WTC11 (cell line): ENCODE data around the gene HPCAL1. TPM values are rescaled to one million over a fixed set of nuclear protein-coding genes. Genes with fewer than 3 reads are reported as not detected.

ENCODE experiments used
- ATAC-seq: fragments of 200-7000 bp; cut with Tn5 transposase; 2 replicates; pipeline ENCODE4 v1.10.0; 2021; ENCODE audit warnings: mild to moderate bottlenecking, moderate library complexity
- CTCF ChIA-PET: fragments of 300-600 bp; sonication (Branson Sonifier 250); formaldehyde crosslinking; loops from one replicate; lab custom pipeline; 2021; ENCODE audit warnings: antibody characterized with exemption; lab: Charles Lee
- POLR2A ChIA-PET: fragments of 350-600 bp; sonication (Branson Sonifier 250); formaldehyde crosslinking; loops from one replicate; lab custom pipeline; 2021; ENCODE audit warnings: antibody characterized with exemption; lab: Charles Lee
- DNase-seq: peaks from one replicate; pipeline ENCODE4 v3.0.0; 2021; ENCODE audit warnings: low spot score
- H3K27ac Mint-ChIP-seq: 2 replicates; pipeline ENCODE4 v1.8.0; 2021; ENCODE audit warnings: mixed read lengths
- H3K27me3 Mint-ChIP-seq: 2 replicates; pipeline ENCODE4 v1.8.0; 2021; ENCODE audit warnings: low read depth, mild to moderate bottlenecking, moderate library complexity, mixed read lengths
- H3K36me3 Mint-ChIP-seq: 2 replicates; pipeline ENCODE4 v1.8.0; 2021; ENCODE audit warnings: mixed read lengths
- H3K4me1 Mint-ChIP-seq: 2 replicates; pipeline ENCODE4 v1.8.0; 2022; ENCODE audit warnings: mixed read lengths
- H3K4me3 Mint-ChIP-seq: 2 replicates; pipeline ENCODE4 v1.8.0; 2021; ENCODE audit warnings: mild to moderate bottlenecking, moderate library complexity, mixed read lengths
- H3K9me3 Mint-ChIP-seq: 2 replicates; pipeline ENCODE4 v1.8.0; 2021; ENCODE audit warnings: mixed read lengths
- AFF4 ChIP-seq: sonication (generic); formaldehyde crosslinking; IDR thresholded peaks from 2 replicates; pipeline ENCODE4 v1.8.1; 2023; ENCODE audit warnings: mild to moderate bottlenecking, missing genetic modification reagents, borderline replicate concordance
- AR ChIP-seq: fragments of 250-450 bp; sonication (Bioruptor Pico); IDR thresholded peaks from 2 replicates; pipeline ENCODE4 v1.9.0; 2021; ENCODE audit warnings: mild to moderate bottlenecking
- ATF3 ChIP-seq: sonication (generic); formaldehyde crosslinking; conservative IDR thresholded peaks from 2 replicates; pipeline ENCODE4 v1.8.1; 2022; ENCODE audit warnings: mild to moderate bottlenecking, missing genetic modification reagents
- ESRRA ChIP-seq: sonication (generic); formaldehyde crosslinking; IDR thresholded peaks from 2 replicates; pipeline ENCODE4 v1.8.1; 2022; ENCODE audit warnings: mild to moderate bottlenecking, missing genetic modification reagents, borderline replicate concordance
- FOXP1 ChIP-seq: sonication (generic); formaldehyde crosslinking; IDR thresholded peaks from 2 replicates; pipeline ENCODE4 v1.8.0; 2022; ENCODE audit warnings: missing genetic modification reagents, mild to moderate bottlenecking, moderate library complexity, borderline replicate concordance
- FOXP4 ChIP-seq: sonication (generic); formaldehyde crosslinking; IDR thresholded peaks from 2 replicates; pipeline ENCODE4 v1.8.0; 2022; ENCODE audit warnings: mild to moderate bottlenecking, missing genetic modification reagents
- NFE2L1 ChIP-seq: sonication (generic); formaldehyde crosslinking; IDR thresholded peaks from 2 replicates; pipeline ENCODE4 v1.8.1; 2023; ENCODE audit warnings: missing genetic modification reagents
- SOX15 ChIP-seq: fragments of 250-450 bp; sonication (Bioruptor Pico); IDR thresholded peaks from 2 replicates; pipeline ENCODE4 v1.9.0; 2021; ENCODE audit warnings: mild to moderate bottlenecking
- ZMAT4 ChIP-seq: fragments of 250-450 bp; sonication (Bioruptor Pico); IDR thresholded peaks from 2 replicates; pipeline ENCODE4 v1.9.0; 2021; ENCODE audit warnings: mild to moderate bottlenecking
- ZNF138 ChIP-seq: sonication (generic); formaldehyde crosslinking; conservative IDR thresholded peaks from 2 replicates; pipeline ENCODE4 v1.8.1; 2022; ENCODE audit warnings: mild to moderate bottlenecking, moderate library complexity, missing genetic modification reagents
- ZNF423 ChIP-seq: fragments of 250-450 bp; sonication (Bioruptor Pico); IDR thresholded peaks from 2 replicates; pipeline ENCODE4 v2.1.2; 2022; ENCODE audit warnings: mild to moderate bottlenecking, moderate library complexity
- ZNF671 ChIP-seq: fragments of 250-450 bp; sonication (Bioruptor Pico); IDR thresholded peaks from 2 replicates; pipeline ENCODE4 v1.8.0; 2021; ENCODE audit warnings: mild to moderate bottlenecking
- total RNA-seq: library from RNA; stranded (reverse); gene quantifications from 3 replicates; pipeline ENCODE4 v1.2.3, GENCODE V29; 2021
- TF ChIP-seq, protein P1 (sequence below): sonication (generic); formaldehyde crosslinking; IDR thresholded peaks from 2 replicates; pipeline ENCODE4 v1.8.1; 2022; ENCODE audit warnings: mild to moderate bottlenecking, missing genetic modification reagents, moderate library complexity, borderline replicate concordance
- TF ChIP-seq, protein P2 (sequence below): sonication (generic); formaldehyde crosslinking; IDR thresholded peaks from 2 replicates; pipeline ENCODE4 v1.8.0; 2022; ENCODE audit warnings: missing genetic modification reagents

HPCAL1 gene
- total RNA-seq, 1 experiment from 2014 or later: 11.8 TPM

DNA sequence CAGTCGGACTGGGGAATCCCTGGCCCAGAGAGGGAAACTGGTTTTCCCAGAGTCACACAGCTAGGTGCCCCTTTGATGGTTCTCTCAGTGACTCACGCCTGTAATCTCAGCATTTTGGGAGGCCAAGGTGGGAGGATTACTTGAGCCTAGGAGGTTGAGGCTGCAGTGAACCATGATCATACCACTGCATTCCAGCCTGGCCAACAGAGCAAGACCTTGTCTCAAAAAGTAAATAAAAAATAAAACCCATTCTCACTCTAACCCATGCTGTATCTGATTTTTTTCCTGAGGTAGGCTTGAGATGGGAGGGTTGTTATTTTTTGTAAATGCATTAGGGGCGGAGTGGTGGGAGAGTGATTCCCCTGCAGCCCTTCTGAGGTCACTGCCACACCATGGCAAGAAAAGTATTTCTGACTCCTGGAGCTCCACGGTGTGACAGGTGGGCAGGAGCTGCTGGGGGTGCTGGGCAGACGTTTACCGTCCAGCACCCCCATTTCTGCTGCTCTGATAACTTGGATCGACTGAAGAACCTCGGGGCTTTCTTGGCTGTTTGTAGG is 60.3 kb downstream of the HPCAL1 start (continued):
- TF ChIP-seq AR (CRISPR knock-in tag) (no peak), FOXP4 (CRISPR knock-in tag) (no peak), ESRRA (CRISPR knock-in tag) (no peak)

- Mint-ChIP-seq H3K4me3 (no peak overlapping the region), H3K4me1 (no peaks in the 10 kb centered on the region), H3K27me3 (no peaks in the 10 kb centered on the region), H3K36me3 (no peaks in the 10 kb centered on the region), H3K9me3 (no peaks in the 10 kb centered on the region), H3K27ac (no peak overlapping the region)
- ChIA-PET POLR2A (interaction anchor here (1.2 kb wide), 1 partner anchor 60 kb away, joined by 3 read pairs; no protein-coding TSS in a partner anchor), CTCF (interaction anchor here (0.5 to 2.5 kb wide), 3 partner anchors 14 to 71 kb away, joined by 4 to 10 read pairs (median 5); no protein-coding TSS in a partner anchor)
- no peak for DNase-seq
- ATAC-seq: no peak
- TF ChIP-seq ZNF671 (no peak), AR (CRISPR knock-in tag) (no peak), AFF4 (no peak), ZMAT4 (no peak), ZNF138 (no peak), SOX15 (CRISPR knock-in tag) (no peak), NFE2L1 (CRISPR knock-in tag) (no peak), FOXP1 (CRISPR knock-in tag) (no peak), ZNF423 (CRISPR knock-in tag) (no peak), ATF3 (CRISPR knock-in tag) (no peak)
- TF ChIP-seq, protein P1, sequence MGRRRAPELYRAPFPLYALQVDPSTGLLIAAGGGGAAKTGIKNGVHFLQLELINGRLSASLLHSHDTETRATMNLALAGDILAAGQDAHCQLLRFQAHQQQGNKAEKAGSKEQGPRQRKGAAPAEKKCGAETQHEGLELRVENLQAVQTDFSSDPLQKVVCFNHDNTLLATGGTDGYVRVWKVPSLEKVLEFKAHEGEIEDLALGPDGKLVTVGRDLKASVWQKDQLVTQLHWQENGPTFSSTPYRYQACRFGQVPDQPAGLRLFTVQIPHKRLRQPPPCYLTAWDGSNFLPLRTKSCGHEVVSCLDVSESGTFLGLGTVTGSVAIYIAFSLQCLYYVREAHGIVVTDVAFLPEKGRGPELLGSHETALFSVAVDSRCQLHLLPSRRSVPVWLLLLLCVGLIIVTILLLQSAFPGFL (CRISPR knock-in tag): no peak
- TF ChIP-seq, protein P2, sequence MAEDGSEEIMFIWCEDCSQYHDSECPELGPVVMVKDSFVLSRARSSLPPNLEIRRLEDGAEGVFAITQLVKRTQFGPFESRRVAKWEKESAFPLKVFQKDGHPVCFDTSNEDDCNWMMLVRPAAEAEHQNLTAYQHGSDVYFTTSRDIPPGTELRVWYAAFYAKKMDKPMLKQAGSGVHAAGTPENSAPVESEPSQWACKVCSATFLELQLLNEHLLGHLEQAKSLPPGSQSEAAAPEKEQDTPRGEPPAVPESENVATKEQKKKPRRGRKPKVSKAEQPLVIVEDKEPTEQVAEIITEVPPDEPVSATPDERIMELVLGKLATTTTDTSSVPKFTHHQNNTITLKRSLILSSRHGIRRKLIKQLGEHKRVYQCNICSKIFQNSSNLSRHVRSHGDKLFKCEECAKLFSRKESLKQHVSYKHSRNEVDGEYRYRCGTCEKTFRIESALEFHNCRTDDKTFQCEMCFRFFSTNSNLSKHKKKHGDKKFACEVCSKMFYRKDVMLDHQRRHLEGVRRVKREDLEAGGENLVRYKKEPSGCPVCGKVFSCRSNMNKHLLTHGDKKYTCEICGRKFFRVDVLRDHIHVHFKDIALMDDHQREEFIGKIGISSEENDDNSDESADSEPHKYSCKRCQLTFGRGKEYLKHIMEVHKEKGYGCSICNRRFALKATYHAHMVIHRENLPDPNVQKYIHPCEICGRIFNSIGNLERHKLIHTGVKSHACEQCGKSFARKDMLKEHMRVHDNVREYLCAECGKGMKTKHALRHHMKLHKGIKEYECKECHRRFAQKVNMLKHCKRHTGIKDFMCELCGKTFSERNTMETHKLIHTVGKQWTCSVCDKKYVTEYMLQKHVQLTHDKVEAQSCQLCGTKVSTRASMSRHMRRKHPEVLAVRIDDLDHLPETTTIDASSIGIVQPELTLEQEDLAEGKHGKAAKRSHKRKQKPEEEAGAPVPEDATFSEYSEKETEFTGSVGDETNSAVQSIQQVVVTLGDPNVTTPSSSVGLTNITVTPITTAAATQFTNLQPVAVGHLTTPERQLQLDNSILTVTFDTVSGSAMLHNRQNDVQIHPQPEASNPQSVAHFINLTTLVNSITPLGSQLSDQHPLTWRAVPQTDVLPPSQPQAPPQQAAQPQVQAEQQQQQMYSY (CRISPR knock-in tag): no peak
Observed at GRCh38 chr2:10363861-10364610, 61.3 kb downstream of the HPCAL1 start.
